Tibial nerve (tissue), 4 donors: ENCODE results near the gene MISP. TPM values are rescaled to one million over a fixed set of nuclear protein-coding genes. Genes with fewer than 3 reads are reported as not detected.
"Not testable (repeated sequence)": the region's sequence is repeated elsewhere in the genome, so short reads cannot be mapped to it uniquely, and the experiment has no call there.

Experiments
- DNase-seq, 2 donors: peaks; one replicate each; pipeline ENCODE4 v3.0.0-alpha.2; 2019; ENCODE audit warnings: low spot score in 2 of 2
- H3K27ac ChIP-seq, 4 donors: fragments of 200-600 bp; sonication (generic) in 3 of 4; one replicate each; pipeline ENCODE4 v1.5.1; 2017 to 2019; ENCODE audit warnings: mild to moderate bottlenecking in 1 of 4
- H3K27me3 ChIP-seq, 2 donors: fragments of 200-600 bp; sonication (generic) in 1 of 2; one replicate each; pipeline versions ENCODE4 v1.5.1 to v1.6.0; 2017 to 2019
- H3K36me3 ChIP-seq, 3 donors: fragments of 200-600 bp; sonication (generic); one replicate each; pipeline ENCODE4 v1.5.1; 2018 to 2019
- H3K4me1 ChIP-seq, 4 donors: fragments of 200-600 bp; sonication (generic) in 3 of 4; one replicate each; pipeline ENCODE4 v1.5.1; 2017 to 2019
- H3K4me3 ChIP-seq, 4 donors: fragments of 200-600 bp; sonication (generic) in 3 of 4; one replicate each; pipeline ENCODE4 v1.5.1; 2017 to 2019; ENCODE audit warnings: mild to moderate bottlenecking in 1 of 4, moderate library complexity in 1 of 4
- H3K9me3 ChIP-seq, 4 donors: fragments of 200-600 bp; sonication (generic) in 3 of 4; one replicate each; pipeline ENCODE4 v1.5.1; 2017 to 2019
- CTCF ChIP-seq, 5 experiments: fragments of 200-600 bp in 3 of 5; fragments of 450-650 bp in 2 of 5; sonication (generic) in 3 of 5; IDR thresholded peaks; one replicate each; pipeline ENCODE4 v1.5.1; 2016 to 2019; ENCODE audit warnings: antibody characterized with exemption in 5 of 5, mild to moderate bottlenecking in 3 of 5, moderate library complexity in 2 of 5
- EP300 ChIP-seq, 2 donors: sonication (generic); formaldehyde crosslinking; IDR thresholded peaks; one replicate each; pipeline ENCODE4 v1.6.1; 2017; ENCODE audit warnings: antibody characterized with exemption in 2 of 2, mild to moderate bottlenecking in 1 of 2
- POLR2A ChIP-seq, 2 donors: fragments of 450-650 bp; IDR thresholded peaks; one replicate each; pipeline ENCODE4 v1.6.1; 2017; ENCODE audit warnings: antibody characterized with exemption in 2 of 2, mild to moderate bottlenecking in 2 of 2, moderate library complexity in 2 of 2
- WGBS, 2 donors: methylation state at CpG; one replicate each; pipeline ENCODE4 v1.1.5; 2018; 5-methylcytosine and 5-hydroxymethylcytosine counted together
- total RNA-seq, 4 donors: library from RNA; depleted of rRNA; stranded (reverse); fragments of >200 nt; gene quantifications; one replicate each; pipeline ENCODE4 v1.1.0, GENCODE V29; 2016

Gene MISP
- total RNA-seq: under 1 TPM in 2 of 4 donors, not detected in 2; 0.20 to 0.30 TPM

GRCh38 chr19:750640-751423, at the start of gene MISP:
Gene MISP (plus strand): TSS chr19:751112. CDS start chr19:756947, 5,835 bp downstream.
- no peaks in the 10 kb centered on the region for H3K27me3 ChIP-seq
- TF ChIP-seq EP300 (IDR thresholded peaks at IDR 0.05): no peak
- WGBS, 2 donors: 53 to 65% methylated on average over 10 to 25 of the region's 31 CpGs
- H3K9me3 ChIP-seq: peaks cover 0 to 23% (median 3%) of the 10 kb centered on the region in 4 donors
- H3K27ac ChIP-seq: peak within 1 kb of the TSS in 3 of 4 donors; percentile 33 to 84 (median 70)
- peak within 1 kb of the TSS in 1 of 4 donors; percentile 21 for H3K4me3 ChIP-seq
- no peak for DNase-seq
- peaks cover 0 to 25% (median 0%) of the 10 kb centered on the region in 4 donors for H3K4me1 ChIP-seq
- H3K36me3 ChIP-seq: peaks cover 0 to 27% (median 0%) of the 10 kb centered on the region in 3 donors

- H3K4me3 ChIP-seq, H3K27me3 ChIP-seq: not testable (repeated sequence)
- 83 to 84% methylated on average over 6 of the region's 6 CpGs for WGBS, 2 donors
Measured at GRCh38 chr19:702847-703246, 48.1 kb upstream of the MISP start.

GRCh38 chr19:703329-703650, 47.6 kb upstream of the MISP start:
- DNase-seq: no peak
- Histone ChIP-seq H3K27me3 (no peaks in the 10 kb centered on the region), H3K4me3 (peak overlapping the region in 1 of 4 donors; percentile 37), H3K9me3 (no peaks in the 10 kb centered on the region), H3K4me1 (peaks cover 0 to 21% (median 2%) of the 10 kb centered on the region in 4 donors), H3K36me3 (no peaks in the 10 kb centered on the region), H3K27ac (peak overlapping the region in 1 of 4 donors; percentile 26)
- TF ChIP-seq POLR2A (IDR thresholded peaks at IDR 0.05) (no peak), EP300 (IDR thresholded peaks at IDR 0.05) (no peak), CTCF (IDR thresholded peaks at IDR 0.05) (no peak)
- WGBS, 2 donors: 36 to 42% methylated on average over 4 of the region's 4 CpGs

More at GRCh38 chr19:702847-703246, 48.1 kb upstream of the MISP start:
- not testable (repeated sequence) for H3K9me3 ChIP-seq, H3K36me3 ChIP-seq, DNase-seq, H3K27ac ChIP-seq
- peaks cover 0 to 16% (median 2%) of the 10 kb centered on the region in 4 donors for H3K4me1 ChIP-seq

GRCh38 chr19:703651-704446, 47.1 kb upstream of the MISP start:
- peak; percentile 63 to 76 for DNase-seq
- peak overlapping the region in 1 of 4 donors; percentile 26 for H3K27ac ChIP-seq
- peaks cover 0 to 23% (median 2%) of the 10 kb centered on the region in 4 donors for H3K4me1 ChIP-seq
- 7 to 8% methylated on average over 25 to 46 of the region's 50 CpGs for WGBS, 2 donors
- no peaks in the 10 kb centered on the region for H3K36me3 ChIP-seq
- no peaks in the 10 kb centered on the region for H3K9me3 ChIP-seq
- peak overlapping the region in 1 of 4 donors; percentile 37 for H3K4me3 ChIP-seq
- no peaks in the 10 kb centered on the region for H3K27me3 ChIP-seq
- TF ChIP-seq CTCF (IDR thresholded peaks at IDR 0.05): no peak
- TF ChIP-seq EP300 (IDR thresholded peaks at IDR 0.05): no peak
- no peak for TF ChIP-seq POLR2A (IDR thresholded peaks at IDR 0.05)

GRCh38 chr19:704447-704741, 46.5 kb upstream of the MISP start:
- no peak for DNase-seq
- WGBS, 2 donors: 25% methylated on average over 14 of the region's 14 CpGs
- no peaks in the 10 kb centered on the region for H3K36me3 ChIP-seq
- peak overlapping the region in 1 of 4 donors; percentile 14 for H3K4me3 ChIP-seq
- H3K27me3 ChIP-seq: no peaks in the 10 kb centered on the region
- no peak for TF ChIP-seq EP300 (IDR thresholded peaks at IDR 0.05)
- TF ChIP-seq POLR2A (IDR thresholded peaks at IDR 0.05): no peak
- no peak for TF ChIP-seq CTCF (IDR thresholded peaks at IDR 0.05)
- H3K9me3 ChIP-seq: no peaks in the 10 kb centered on the region
- H3K27ac ChIP-seq: no peak overlapping the region
- H3K4me1 ChIP-seq: peaks cover 0 to 24% (median 2%) of the 10 kb centered on the region in 4 donors
